ENCODE measurements around the gene SH3BP5L. TPM values are rescaled to one million over a fixed set of nuclear protein-coding genes. Genes with fewer than 3 reads are reported as not detected.
"Not testable (repeated sequence)": the region's sequence is repeated elsewhere in the genome, so short reads cannot be mapped to it uniquely, and the experiment has no call there.

Gene SH3BP5L
- total and polyA plus RNA-seq, 7 experiments from 2014 or later: 4.4 to 51.1 (median 28.3) TPM

GRCh38 chr1:248789337-248789736 is 36.4 kb downstream of the SH3BP5L start:
- H3K4me3 Mint-ChIP-seq; H3K4me1 ChIP-seq (ENCODE audit: control insufficient read depth in 2 of 2, insufficient read depth in 2 of 2, low read length in 2 of 2); H3K36me3 ChIP-seq (ENCODE audit: control insufficient read depth in 2 of 3, insufficient read depth in 3 of 3, low read length in 3 of 3); CTCF ChIA-PET; H3K4me1 Mint-ChIP-seq; POLR2A ChIA-PET; H3K27ac ChIP-seq (ENCODE audit: low read depth, low read length); DNase-seq; intact Hi-C loops (cut with micrococcal nuclease); H3K4me3 ChIP-seq (ENCODE audit: low read length); H3K27me3 ChIP-seq (ENCODE audit: control insufficient read depth in 2 of 2, insufficient read depth in 2 of 2, low read length in 2 of 2); H3K27me3 Mint-ChIP-seq; H3K36me3 Mint-ChIP-seq; H3K27ac Mint-ChIP-seq; ATAC-seq; H3K9me3 ChIP-seq (ENCODE audit: control insufficient read depth in 2 of 3, low read length in 3 of 3): not testable (repeated sequence)
- H3K9me3 Mint-ChIP-seq: peaks cover 0 to 10% (median 6%) of the 10 kb centered on the region in 11 donors

GRCh38 chr1:248788327-248788726 is 37.4 kb downstream of the SH3BP5L start:
- Histone ChIP-seq H3K4me1 (ENCODE audit: control insufficient read depth in 2 of 2, insufficient read depth in 2 of 2, low read length in 2 of 2) (no peaks in the 10 kb centered on the region), H3K27me3 (ENCODE audit: control insufficient read depth in 2 of 2, insufficient read depth in 2 of 2, low read length in 2 of 2) (no peaks in the 10 kb centered on the region), H3K9me3 (ENCODE audit: control insufficient read depth in 2 of 3, low read length in 3 of 3) (no peaks in the 10 kb centered on the region), H3K27ac (ENCODE audit: low read depth, low read length) (no peak overlapping the region), H3K36me3 (ENCODE audit: control insufficient read depth in 2 of 3, insufficient read depth in 3 of 3, low read length in 3 of 3) (no peaks in the 10 kb centered on the region), H3K4me3 (ENCODE audit: low read length) (no peak overlapping the region)
- Mint-ChIP-seq H3K4me1 (no peaks in the 10 kb centered on the region), H3K27me3 (peaks cover 0 to 3% (median 0%) of the 10 kb centered on the region in 5 donors), H3K9me3 (peaks cover 0 to 1% (median 0%) of the 10 kb centered on the region in 11 donors), H3K36me3 (no peaks in the 10 kb centered on the region), H3K27ac (no peak overlapping the region), H3K4me3 (no peak overlapping the region)
- POLR2A ChIA-PET: no interaction called here
- DNase-seq: no peak
- no peak for ATAC-seq
- CTCF ChIA-PET: no interaction called here
- intact Hi-C loops (cut with micrococcal nuclease): no loop called here

GRCh38 chr1:248787430-248787829 is 38.3 kb downstream of the SH3BP5L start:
- H3K27me3 ChIP-seq (ENCODE audit: control insufficient read depth in 2 of 2, insufficient read depth in 2 of 2, low read length in 2 of 2): no peaks in the 10 kb centered on the region
- Mint-ChIP-seq H3K27me3 (peaks cover 0 to 3% (median 0%) of the 10 kb centered on the region in 5 donors), H3K27ac (no peak overlapping the region), H3K36me3 (no peaks in the 10 kb centered on the region), H3K9me3 (no peaks in the 10 kb centered on the region), H3K4me3 (no peak overlapping the region), H3K4me1 (no peaks in the 10 kb centered on the region)
- ChIA-PET POLR2A (no interaction called here), CTCF (no interaction called here)
- no peak overlapping the region for H3K27ac ChIP-seq (ENCODE audit: low read depth, low read length)
- ATAC-seq (no peak), DNase-seq (no peak)
- H3K9me3 ChIP-seq (ENCODE audit: control insufficient read depth in 2 of 3, low read length in 3 of 3): no peaks in the 10 kb centered on the region
- no peaks in the 10 kb centered on the region for H3K36me3 ChIP-seq (ENCODE audit: control insufficient read depth in 2 of 3, insufficient read depth in 3 of 3, low read length in 3 of 3)
- no peaks in the 10 kb centered on the region for H3K4me1 ChIP-seq (ENCODE audit: control insufficient read depth in 2 of 2, insufficient read depth in 2 of 2, low read length in 2 of 2)
- no peak overlapping the region for H3K4me3 ChIP-seq (ENCODE audit: low read length)
- intact Hi-C loops (cut with micrococcal nuclease): no loop called here

DNA sequence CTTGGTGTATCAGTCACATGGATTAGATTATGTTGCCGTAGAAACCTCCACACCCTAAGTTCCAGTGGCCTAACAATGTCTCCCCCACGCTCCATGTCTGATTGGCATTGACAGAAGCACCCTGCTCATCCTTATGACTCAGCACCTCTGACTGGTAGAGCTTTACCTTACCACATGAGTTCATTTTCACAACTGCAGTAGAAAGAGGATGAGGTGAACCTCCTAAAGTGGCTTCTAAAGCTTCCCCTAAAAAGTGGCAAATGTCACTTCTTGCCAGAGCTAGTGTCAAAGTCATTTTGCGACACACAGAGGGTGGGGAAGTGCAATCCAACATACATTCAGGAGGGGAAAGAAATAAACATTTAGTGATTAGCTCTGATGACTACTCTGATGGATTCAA is 39.6 kb downstream of the SH3BP5L start:
- no peaks in the 10 kb centered on the region for H3K27me3 ChIP-seq (ENCODE audit: control insufficient read depth in 2 of 2, insufficient read depth in 2 of 2, low read length in 2 of 2)
- intact Hi-C loops (cut with micrococcal nuclease): no loop called here
- ChIA-PET POLR2A (no interaction called here), CTCF (no interaction called here)
- no peaks in the 10 kb centered on the region for H3K4me1 Mint-ChIP-seq
- peaks cover 0 to 5% (median 0%) of the 10 kb centered on the region in 5 donors for H3K36me3 Mint-ChIP-seq
- no peak overlapping the region for H3K27ac Mint-ChIP-seq
- no peak overlapping the region for H3K4me3 ChIP-seq (ENCODE audit: low read length)
- H3K4me1 ChIP-seq (ENCODE audit: control insufficient read depth in 2 of 2, insufficient read depth in 2 of 2, low read length in 2 of 2): no peaks in the 10 kb centered on the region
- H3K36me3 ChIP-seq (ENCODE audit: control insufficient read depth in 2 of 3, insufficient read depth in 3 of 3, low read length in 3 of 3): no peaks in the 10 kb centered on the region
- no peak overlapping the region for H3K4me3 Mint-ChIP-seq
- H3K9me3 ChIP-seq (ENCODE audit: control insufficient read depth in 2 of 3, low read length in 3 of 3): no peaks in the 10 kb centered on the region
- peak; percentile 66 for ATAC-seq
- peaks cover 0 to 12% (median 6%) of the 10 kb centered on the region in 5 donors for H3K27me3 Mint-ChIP-seq
- no peak for DNase-seq
- H3K27ac ChIP-seq (ENCODE audit: low read depth, low read length): no peak overlapping the region
- peaks cover 0 to 7% (median 5%) of the 10 kb centered on the region in 11 donors for H3K9me3 Mint-ChIP-seq

DNA sequence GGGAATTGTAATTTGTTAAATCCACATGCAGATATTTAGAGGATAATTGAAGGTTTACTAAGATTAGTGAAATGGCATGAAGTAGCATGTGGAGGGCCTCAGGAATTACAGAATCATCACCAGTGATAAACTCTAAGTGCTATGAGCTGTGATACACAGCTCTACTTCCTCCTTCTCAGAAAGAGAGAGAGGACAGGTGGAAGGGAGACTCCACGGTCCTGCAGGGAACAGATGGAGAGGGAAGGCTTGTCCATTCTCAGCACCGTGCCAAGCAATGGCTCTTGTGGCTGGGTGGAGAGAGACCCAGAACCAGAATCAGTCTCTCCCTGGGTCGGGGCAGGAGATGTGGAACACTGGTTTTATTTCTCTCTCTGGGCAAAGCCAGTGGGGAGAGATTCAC is 42.3 kb downstream of the SH3BP5L start:
- DNase-seq (no peak), ATAC-seq (no peak)
- Mint-ChIP-seq H3K4me3 (no peak overlapping the region), H3K36me3 (peaks cover 0 to 6% (median 0%) of the 10 kb centered on the region in 5 donors), H3K9me3 (peaks cover 0 to 28% (median 9%) of the 10 kb centered on the region in 11 donors), H3K27ac (peak overlapping the region in 1 of 9 donors; percentile 3), H3K27me3 (peaks cover 0 to 22% (median 6%) of the 10 kb centered on the region in 5 donors), H3K4me1 (no peaks in the 10 kb centered on the region)
- intact Hi-C loops (cut with micrococcal nuclease): no loop called here
- Histone ChIP-seq H3K36me3 (ENCODE audit: control insufficient read depth in 2 of 3, insufficient read depth in 3 of 3, low read length in 3 of 3) (no peaks in the 10 kb centered on the region), H3K27me3 (ENCODE audit: control insufficient read depth in 2 of 2, insufficient read depth in 2 of 2, low read length in 2 of 2) (no peaks in the 10 kb centered on the region), H3K4me1 (ENCODE audit: control insufficient read depth in 2 of 2, insufficient read depth in 2 of 2, low read length in 2 of 2) (no peaks in the 10 kb centered on the region), H3K9me3 (ENCODE audit: control insufficient read depth in 2 of 3, low read length in 3 of 3) (no peaks in the 10 kb centered on the region), H3K27ac (ENCODE audit: low read depth, low read length) (no peak overlapping the region), H3K4me3 (ENCODE audit: low read length) (no peak overlapping the region)
- POLR2A ChIA-PET: no interaction called here
- CTCF ChIA-PET: no interaction called here

DNA sequence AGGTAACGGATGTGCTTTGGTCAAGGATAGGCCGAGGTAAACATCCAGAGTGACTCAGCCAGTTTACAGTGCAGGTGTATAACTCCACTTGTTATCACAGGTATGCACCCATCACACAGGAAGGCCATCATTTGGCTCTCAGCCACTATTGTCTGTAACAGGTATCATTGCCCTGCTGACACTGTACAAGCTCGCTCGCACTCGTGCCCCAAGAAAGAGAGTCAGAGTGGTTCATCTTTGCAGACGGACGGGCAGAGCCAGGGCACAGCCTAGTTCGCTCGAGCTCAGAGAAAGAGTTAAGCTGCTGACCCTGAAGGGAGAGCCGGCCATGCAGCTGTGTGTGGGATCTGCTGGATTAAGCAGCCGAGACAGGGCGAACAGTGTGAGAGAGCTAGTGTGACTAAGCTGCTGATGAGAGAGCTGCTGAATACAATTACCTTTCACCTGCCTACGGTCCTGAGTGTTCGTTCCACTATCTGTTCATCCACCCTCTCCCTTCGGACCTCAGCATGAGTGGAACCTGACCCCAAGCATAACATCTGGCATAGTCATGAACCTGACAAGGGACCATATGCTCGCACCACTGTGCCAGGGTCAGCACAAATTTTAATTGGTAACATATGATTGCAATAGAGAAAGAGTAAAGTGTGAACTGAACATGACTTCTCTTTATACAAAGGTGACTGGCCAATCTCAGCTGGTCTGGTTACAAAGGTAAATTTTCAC is 43.1 kb downstream of the SH3BP5L start:
- H3K27me3 Mint-ChIP-seq: peaks cover 0 to 22% (median 6%) of the 10 kb centered on the region in 5 donors
- Histone ChIP-seq H3K27ac (ENCODE audit: low read depth, low read length) (no peak overlapping the region), H3K36me3 (ENCODE audit: control insufficient read depth in 2 of 3, insufficient read depth in 3 of 3, low read length in 3 of 3) (no peaks in the 10 kb centered on the region), H3K4me3 (ENCODE audit: low read length) (no peak overlapping the region), H3K4me1 (ENCODE audit: control insufficient read depth in 2 of 2, insufficient read depth in 2 of 2, low read length in 2 of 2) (no peaks in the 10 kb centered on the region), H3K27me3 (ENCODE audit: control insufficient read depth in 2 of 2, insufficient read depth in 2 of 2, low read length in 2 of 2) (no peaks in the 10 kb centered on the region), H3K9me3 (ENCODE audit: control insufficient read depth in 2 of 3, low read length in 3 of 3) (no peaks in the 10 kb centered on the region)
- POLR2A ChIA-PET: no interaction called here
- peaks cover 0 to 33% (median 11%) of the 10 kb centered on the region in 11 donors for H3K9me3 Mint-ChIP-seq
- intact Hi-C loops (cut with micrococcal nuclease): no loop called here
- no peak for ATAC-seq
- H3K27ac Mint-ChIP-seq: no peak overlapping the region
- no peak for DNase-seq
- H3K36me3 Mint-ChIP-seq: peaks cover 0 to 6% (median 0%) of the 10 kb centered on the region in 5 donors
- H3K4me1 Mint-ChIP-seq: no peaks in the 10 kb centered on the region
- CTCF ChIA-PET: no interaction called here
- H3K4me3 Mint-ChIP-seq: no peak overlapping the region

DNA sequence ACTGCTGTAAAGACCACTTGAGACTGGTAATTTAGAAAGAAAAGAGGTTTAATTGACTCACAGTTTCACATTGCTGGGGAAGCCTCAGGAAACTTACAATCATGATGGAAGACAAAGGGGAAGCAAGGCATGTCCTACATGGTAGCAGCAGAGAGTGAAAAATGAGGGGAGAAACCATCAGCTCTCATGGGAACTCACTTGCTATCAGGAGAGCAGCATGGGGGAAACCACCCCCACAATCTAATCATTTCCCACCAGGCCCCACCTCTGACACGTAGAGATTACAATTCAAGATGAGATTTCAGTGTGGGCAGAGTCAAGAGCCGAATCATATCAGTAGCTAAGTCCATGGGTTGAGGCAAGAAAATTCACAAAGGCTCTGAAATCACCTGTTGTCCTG is 46.4 kb downstream of the SH3BP5L start:
- Histone ChIP-seq H3K36me3 (ENCODE audit: control insufficient read depth in 2 of 3, insufficient read depth in 3 of 3, low read length in 3 of 3) (no peaks in the 10 kb centered on the region), H3K4me3 (ENCODE audit: low read length) (no peak overlapping the region), H3K27me3 (ENCODE audit: control insufficient read depth in 2 of 2, insufficient read depth in 2 of 2, low read length in 2 of 2) (no peaks in the 10 kb centered on the region), H3K9me3 (ENCODE audit: control insufficient read depth in 2 of 3, low read length in 3 of 3) (peaks cover 0 to 7% (median 0%) of the 10 kb centered on the region in 3 experiments), H3K27ac (ENCODE audit: low read depth, low read length) (no peak overlapping the region), H3K4me1 (ENCODE audit: control insufficient read depth in 2 of 2, insufficient read depth in 2 of 2, low read length in 2 of 2) (no peaks in the 10 kb centered on the region)
- Mint-ChIP-seq H3K36me3 (peaks cover 0 to 11% (median 9%) of the 10 kb centered on the region in 5 donors), H3K9me3 (peaks cover 0 to 52% (median 22%) of the 10 kb centered on the region in 11 donors), H3K4me3 (no peak overlapping the region), H3K27ac (no peak overlapping the region), H3K4me1 (no peaks in the 10 kb centered on the region), H3K27me3 (peaks cover 0 to 31% (median 6%) of the 10 kb centered on the region in 5 donors)
- no peak for ATAC-seq
- DNase-seq: no peak
- intact Hi-C loops (cut with micrococcal nuclease): no loop called here
- POLR2A ChIA-PET: no interaction called here
- CTCF ChIA-PET: interaction anchor here (0.7 kb wide), 1 partner anchor 18 kb away, joined by 3 read pairs; no protein-coding TSS in a partner anchor
